NT2/D1 (cell line): Measurements from ENCODE around the gene NOC2L.

Source experiments
- YY1 ChIP-seq: IDR thresholded peaks from 2 replicates; pipeline ENCODE4 v1.6.1; 2011; ENCODE audit not compliant: insufficient read length, insufficient read depth
- ZNF274 ChIP-seq: IDR thresholded peaks from 2 replicates; pipeline ENCODE4 v1.6.1; 2011; ENCODE audit warnings: mild to moderate bottlenecking, low read depth, low read length

GRCh38 chr1:936348-937264 lies 22.4 kb downstream of the NOC2L start:
- TF ChIP-seq ZNF274: no peak
- no peak for TF ChIP-seq YY1
